GM23248 (cell line): Measurements from ENCODE around the gene BLOC1S6.

ENCODE experiments used
- EZH2 ChIP-seq: fragments of 200-600 bp; sonication (generic); IDR thresholded peaks from 2 replicates; pipeline ENCODE4 v1.6.1; 2018; ENCODE audit warnings: antibody characterized with exemption, mild to moderate bottlenecking; ENCODE audit not compliant: insufficient read depth, poor library complexity, severe bottlenecking
- EZH2phosphoT487 ChIP-seq: fragments of 200-600 bp; sonication (generic); IDR thresholded peaks from 2 replicates; pipeline ENCODE4 v1.6.1; 2018; ENCODE audit warnings: antibody characterized with exemption, moderate library complexity, mild to moderate bottlenecking, low read depth; ENCODE audit not compliant: insufficient read depth

DNA sequence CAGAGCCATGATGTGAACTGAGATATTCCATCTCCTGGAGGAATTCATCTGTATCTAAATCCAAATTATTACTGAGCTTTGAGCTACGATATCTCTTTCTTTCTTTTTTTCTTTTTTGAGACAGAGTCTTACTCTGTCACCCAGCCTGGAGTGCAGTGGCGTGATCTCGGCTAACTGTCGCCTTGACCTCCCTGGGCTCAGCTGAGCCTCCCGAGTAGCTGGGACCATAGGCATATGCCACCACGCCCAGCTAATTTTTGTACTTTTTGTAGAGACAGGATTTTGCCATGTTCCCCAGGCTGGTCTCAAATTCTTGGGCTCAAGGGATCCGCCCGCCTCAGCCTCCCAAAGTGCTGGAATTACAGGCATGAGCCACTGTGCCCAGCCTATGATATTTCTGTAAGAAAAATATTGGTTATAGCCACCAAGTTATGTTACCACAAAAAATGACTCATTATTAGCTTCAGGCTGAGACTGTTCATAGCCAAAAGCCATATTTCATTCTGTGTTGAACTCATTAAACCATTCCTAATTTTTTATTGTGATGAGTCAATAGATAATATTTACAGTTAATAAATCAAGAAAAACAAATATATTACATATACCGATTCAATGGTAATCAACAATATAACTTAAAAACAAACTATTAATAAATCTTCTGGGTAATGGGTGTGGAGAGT, 37.5 kb upstream of the BLOC1S6 start:
- no peak for TF ChIP-seq EZH2
- peak; percentile 96 for TF ChIP-seq EZH2phosphoT487
